HG02588 (cell line): ENCODE results near the gene INTS1.

Source experiments
- ATAC-seq: cut with Tn5 transposase; IDR thresholded peaks from one replicate; pipeline ENCODE4 v1.9.1; 2021; ENCODE audit warnings: mild to moderate bottlenecking, moderate library complexity; ENCODE audit not compliant: unreplicated experiment

INTS1 gene

GRCh38 chr7:1434891-1435670 lies 69.1 kb downstream of the INTS1 start:
- no peak for ATAC-seq

DNA sequence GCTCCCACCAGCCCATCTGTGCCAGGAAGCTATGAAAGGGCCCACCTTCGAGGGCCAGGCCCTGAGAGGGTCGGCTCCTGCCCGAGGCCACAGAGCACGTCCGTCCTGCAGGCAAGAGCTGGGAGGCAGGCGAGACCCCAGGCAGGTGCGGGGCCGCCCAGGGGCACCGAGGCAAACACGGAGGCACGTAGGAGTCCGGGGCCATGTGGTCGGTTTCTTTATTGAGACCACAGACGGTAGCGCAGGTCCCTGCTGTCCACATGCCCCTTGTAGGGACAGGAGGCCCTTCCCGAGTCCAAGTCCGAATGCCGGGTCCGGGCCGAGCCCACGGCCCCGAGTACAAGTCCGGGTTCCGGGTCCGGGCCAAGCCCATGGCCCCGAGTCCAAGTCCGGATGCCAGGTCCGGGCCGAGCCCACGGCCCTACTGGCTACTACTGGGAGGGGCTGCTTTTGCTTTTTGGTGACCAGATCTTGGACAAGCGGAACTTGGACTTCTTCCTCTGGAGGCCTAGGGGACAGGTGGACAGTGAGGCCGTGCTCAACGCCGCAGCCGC lies 69.9 kb downstream of the INTS1 start:
- no peak for ATAC-seq

DNA sequence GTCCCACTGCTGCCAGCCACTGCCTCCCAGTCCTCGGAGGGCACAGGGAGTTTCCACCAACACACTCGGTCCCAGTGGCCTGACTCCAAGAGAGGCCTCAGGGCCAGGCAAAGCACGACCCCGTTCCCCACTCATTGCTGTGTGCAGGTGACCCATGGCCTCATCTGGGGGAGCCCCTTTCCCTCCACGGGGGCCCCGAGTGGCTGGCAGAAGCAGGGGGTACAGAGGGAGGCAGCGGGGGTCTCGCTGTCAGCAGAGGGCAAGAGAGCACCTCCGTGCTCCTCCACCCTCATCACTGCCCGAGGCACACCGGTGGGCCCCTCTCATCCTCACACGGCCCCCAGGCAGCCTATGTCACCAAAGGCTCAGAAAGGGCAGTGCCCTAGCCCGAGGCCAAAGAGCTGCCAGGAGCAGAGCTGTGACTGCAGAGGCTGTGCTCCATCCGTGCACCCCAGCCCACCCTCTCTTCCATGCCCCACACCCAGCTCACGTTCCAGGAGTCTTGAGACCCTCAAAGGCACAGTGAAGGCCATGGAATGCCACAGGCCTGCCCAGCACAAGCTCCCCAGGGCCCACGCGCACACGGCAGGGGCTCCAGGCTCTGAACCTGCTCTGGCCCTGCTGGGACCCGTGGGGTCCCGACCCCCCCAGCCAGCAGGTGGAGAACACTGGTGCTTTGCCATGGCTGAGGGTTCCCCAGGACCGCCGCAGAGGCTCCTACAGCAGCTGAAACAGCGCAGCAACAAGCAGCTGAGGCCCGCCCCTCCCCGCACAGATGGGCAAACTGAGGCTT lies 70.9 kb downstream of the INTS1 start:
- ATAC-seq = no peak

- ATAC-seq = no peak
Measured at GRCh38 chr7:1432411-1433082, 71.6 kb downstream of the INTS1 start.

GRCh38 chr7:1431634-1432380 lies 72.4 kb downstream of the INTS1 start:
- no peak for ATAC-seq

GRCh38 chr7:1431226-1431625 lies 73.0 kb downstream of the INTS1 start:
- no peak for ATAC-seq

DNA sequence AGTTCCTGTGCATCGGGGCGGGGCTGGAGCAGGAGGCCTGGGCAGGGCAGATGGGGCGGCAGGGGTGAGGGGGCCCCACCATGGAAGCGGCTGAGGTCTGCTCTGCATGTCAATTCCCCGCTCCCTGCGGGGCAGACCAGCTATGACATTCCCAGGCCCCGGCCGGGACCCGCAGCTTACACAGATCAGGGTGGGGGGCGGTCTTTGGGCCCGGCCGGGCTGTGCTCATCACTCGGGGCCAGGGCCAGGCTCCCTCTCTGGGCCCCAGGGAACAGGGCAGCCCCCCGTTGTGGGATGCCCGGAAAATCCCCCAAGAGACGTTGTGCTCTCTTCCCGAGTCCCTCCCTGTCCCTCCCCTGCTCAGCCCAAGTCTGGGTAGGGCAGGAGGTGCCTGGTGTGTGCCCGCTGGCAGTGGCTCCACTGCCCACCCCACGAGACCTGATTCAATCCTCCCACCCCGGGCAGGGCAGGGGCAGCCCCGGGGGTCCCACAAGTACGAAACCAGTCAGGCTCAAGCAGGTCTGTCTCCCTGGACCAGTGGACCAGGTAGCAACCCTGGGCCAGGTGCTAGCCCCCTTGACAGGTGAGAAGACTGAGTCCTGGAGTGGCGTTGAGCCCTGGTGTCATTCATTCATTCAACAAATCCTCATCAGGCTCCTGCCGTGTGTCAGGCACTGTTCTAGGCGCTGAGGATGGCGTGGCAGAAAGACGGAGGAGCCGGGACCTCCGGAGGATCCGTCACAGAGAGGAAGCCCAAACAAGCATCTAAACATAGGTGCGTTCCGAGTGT lies 73.9 kb downstream of the INTS1 start:
- no peak for ATAC-seq

DNA sequence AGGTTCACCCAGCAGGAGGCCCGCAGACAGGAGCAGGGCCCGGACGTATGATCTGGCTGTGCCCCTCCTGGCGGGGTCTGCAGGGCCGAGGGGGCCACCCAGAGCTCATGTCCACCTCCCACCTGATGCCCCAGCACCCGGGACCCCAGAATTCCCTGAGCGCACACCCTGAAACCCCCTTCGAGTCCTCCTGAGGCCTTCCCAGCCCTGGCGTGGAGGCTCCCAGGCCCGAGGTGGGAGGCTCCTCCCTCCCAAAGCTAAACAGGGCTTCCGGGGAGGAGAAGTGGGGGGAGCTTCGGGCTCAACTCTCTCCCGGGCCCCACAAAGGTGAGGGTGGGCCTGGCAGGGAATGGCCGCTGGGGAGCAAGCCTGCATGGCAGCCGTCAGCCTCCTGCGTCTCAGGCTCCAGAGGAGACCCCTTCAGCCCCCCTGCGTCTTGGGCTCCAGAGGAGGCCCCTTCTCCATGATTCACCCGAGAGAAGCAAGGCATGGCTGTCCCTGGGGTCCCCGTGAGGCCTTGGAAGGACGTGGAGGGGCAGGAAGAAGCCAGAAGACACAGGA lies 75.2 kb downstream of the INTS1 start:
- no peak for ATAC-seq

GRCh38 chr7:1427064-1427657 lies 77.0 kb downstream of the INTS1 start:
- ATAC-seq = no peak

DNA sequence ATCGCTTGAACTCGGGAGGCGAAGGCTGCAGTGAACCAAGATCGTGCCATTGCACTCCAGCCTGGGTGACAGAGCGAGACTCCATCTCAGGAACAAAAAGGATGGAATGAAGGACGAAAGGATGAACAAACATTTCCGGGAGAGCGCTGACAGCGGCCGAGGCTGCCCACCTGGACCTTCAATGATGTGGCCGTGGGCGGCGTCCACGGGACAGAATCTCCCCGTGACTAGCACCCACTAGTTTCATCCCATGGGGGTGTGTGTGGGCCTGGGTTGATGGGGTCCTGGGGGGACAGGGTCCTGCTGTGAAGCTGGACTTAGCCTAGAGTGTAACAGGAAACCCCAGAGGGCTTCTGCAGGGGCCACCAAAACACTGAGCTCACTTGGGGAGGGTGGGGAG lies 77.7 kb downstream of the INTS1 start:
- ATAC-seq = no peak

GRCh38 chr7:1425292-1426136 lies 78.7 kb downstream of the INTS1 start:
- ATAC-seq = no peak

DNA sequence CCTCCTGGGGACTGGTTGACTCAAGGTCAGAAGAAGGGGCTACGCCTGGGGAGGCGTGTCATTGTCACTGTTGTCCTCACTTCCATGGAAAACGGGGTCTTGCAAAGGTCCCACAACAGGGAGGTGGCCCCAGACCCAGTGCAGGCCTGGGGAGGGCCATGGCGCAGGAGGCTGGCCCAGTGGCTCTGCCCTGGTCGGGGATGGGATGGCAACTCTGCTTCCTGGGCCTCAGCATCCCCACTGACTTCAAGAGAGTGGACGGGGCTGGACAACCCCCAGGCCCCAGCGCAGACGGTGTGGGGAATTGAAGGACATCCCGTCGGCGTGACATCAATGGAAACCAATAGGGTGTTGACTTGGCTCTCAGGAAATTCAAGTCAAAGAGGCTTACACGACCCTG lies 80.1 kb downstream of the INTS1 start:
- ATAC-seq = no peak

- ATAC-seq = no peak
Measured at GRCh38 chr7:1423264-1423811, 80.9 kb downstream of the INTS1 start.

GRCh38 chr7:1422512-1423263 lies 81.5 kb downstream of the INTS1 start:
- no peak for ATAC-seq

GRCh38 chr7:1421946-1422345 lies 82.2 kb downstream of the INTS1 start:
- ATAC-seq = no peak

- ATAC-seq = no peak
Measured at GRCh38 chr7:1421020-1421790, 83.0 kb downstream of the INTS1 start.
